ENCODE data around the gene IGFBP1.

Gene IGFBP1

DNA sequence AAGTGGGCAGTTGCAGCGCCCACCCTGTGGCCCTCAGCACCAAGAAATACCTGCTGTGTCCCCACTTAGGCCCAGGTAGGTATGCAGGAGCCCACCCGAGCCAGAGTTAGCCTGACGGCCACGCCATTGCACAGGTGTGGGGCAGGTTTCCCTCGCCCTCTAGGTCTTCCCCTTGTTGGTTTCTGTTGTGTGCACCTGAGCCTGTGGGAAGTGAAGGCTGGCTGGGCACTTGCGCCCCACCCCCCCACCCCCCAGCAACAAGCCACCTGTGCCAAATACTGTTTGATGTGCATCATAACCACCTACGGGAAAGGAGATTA lies 15.3 kb upstream of the IGFBP1 start, which contains the start of gene CCDC201:
Gene CCDC201, minus strand, starts transcription at position 48 of the 320 bp plus-strand sequence. CDS start 75 bp downstream, outside the sequence.
- Mint-ChIP-seq H3K4me1 (ENCODE audit: low read depth) (no peaks in the 10 kb centered on the region), H3K27me3 (peaks cover 6% of the 10 kb centered on the region), H3K9me3 (peaks cover 5% of the 10 kb centered on the region), H3K36me3 (ENCODE audit: low read depth) (no peaks in the 10 kb centered on the region), H3K27ac (no peak within 1 kb of the TSS), H3K4me3 (no peak within 1 kb of the TSS)

DNA sequence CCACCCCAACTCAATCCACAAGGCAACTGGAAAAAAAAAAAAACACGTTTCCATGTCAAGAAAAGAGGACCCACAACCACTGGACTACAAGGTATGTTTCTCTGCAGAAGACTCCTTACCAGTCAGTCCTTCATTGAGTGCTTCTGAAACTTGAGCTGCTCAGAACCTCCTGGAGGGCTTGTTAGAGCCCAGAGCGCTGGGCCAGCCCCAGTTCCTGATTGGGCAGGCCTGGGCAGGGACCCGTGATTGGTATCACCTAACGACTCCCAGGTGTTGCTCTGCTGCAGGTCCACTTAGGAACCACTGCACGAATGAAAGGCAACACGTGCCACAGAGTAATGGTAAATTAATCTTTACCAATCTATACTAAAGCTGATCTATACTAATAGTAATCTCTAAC lies 14.9 kb upstream of the IGFBP1 start:
- Mint-ChIP-seq H3K4me1 (ENCODE audit: low read depth) (no peaks in the 10 kb centered on the region), H3K4me3 (no peak overlapping the region), H3K36me3 (ENCODE audit: low read depth) (no peaks in the 10 kb centered on the region), H3K27ac (no peak overlapping the region), H3K27me3 (peaks cover 6% of the 10 kb centered on the region), H3K9me3 (peaks cover 9% of the 10 kb centered on the region)

DNA sequence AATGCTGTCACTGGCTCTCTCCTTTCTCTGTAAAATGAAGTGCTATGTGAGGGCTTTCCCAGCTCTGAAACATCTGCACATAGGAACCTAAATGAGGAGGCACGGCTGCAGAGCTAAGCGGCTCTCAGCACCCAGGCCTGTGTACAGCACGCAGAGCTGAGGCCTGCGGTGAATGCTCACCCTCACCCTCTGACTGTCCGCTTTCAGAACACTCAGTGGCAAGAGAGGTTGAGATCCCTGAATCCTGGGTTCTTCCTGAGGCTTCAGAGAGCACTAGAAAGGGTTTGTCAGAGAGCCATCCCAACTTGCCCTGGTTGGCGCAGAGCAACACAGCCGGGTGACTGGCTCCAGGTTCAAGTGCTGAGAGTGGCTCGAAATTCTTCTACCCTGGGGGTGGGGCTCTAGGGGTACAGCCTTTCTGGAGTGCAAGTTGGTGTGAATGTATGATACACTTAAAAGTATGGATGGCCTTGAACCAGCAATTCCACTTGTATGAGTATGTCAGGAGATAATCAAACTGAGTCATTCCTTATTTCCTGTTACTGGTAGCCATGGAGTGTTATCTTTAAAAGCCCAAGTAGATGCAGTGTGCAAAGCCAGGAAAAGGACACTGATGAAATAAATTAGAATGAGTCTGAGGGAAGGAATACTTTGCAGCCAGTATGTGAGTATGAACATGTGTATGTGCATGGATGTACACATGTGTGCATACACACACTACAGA lies 13.7 kb upstream of the IGFBP1 start:
- Mint-ChIP-seq H3K36me3 (ENCODE audit: low read depth) (no peaks in the 10 kb centered on the region), H3K27me3 (no peaks in the 10 kb centered on the region), H3K4me3 (no peak overlapping the region), H3K4me1 (ENCODE audit: low read depth) (no peaks in the 10 kb centered on the region), H3K9me3 (peaks cover 9% of the 10 kb centered on the region), H3K27ac (no peak overlapping the region)

DNA sequence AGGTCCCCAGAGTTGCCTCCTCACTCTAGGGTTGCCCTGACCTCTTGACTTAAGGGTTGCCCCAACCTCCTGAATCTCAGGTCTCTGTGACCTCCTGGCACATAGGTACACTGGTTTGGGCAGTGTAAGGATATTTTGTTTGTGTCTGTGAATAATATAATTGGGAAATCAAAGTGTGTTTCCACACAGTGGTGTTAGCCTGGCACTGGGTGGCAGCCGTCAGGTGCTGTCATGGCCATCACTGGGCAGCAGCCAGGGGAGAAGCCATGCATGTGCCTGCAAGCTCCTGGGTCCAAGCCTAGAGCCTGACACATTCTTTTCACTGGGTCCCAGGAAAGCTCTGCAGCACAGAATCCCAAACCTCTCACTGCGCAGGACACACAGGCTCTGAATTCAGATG lies 11.8 kb upstream of the IGFBP1 start:
- Mint-ChIP-seq H3K4me1 (ENCODE audit: low read depth) (no peaks in the 10 kb centered on the region), H3K27me3 (no peaks in the 10 kb centered on the region), H3K4me3 (no peak overlapping the region), H3K27ac (no peak overlapping the region), H3K9me3 (peaks cover 9% of the 10 kb centered on the region), H3K36me3 (ENCODE audit: low read depth) (no peaks in the 10 kb centered on the region)

DNA sequence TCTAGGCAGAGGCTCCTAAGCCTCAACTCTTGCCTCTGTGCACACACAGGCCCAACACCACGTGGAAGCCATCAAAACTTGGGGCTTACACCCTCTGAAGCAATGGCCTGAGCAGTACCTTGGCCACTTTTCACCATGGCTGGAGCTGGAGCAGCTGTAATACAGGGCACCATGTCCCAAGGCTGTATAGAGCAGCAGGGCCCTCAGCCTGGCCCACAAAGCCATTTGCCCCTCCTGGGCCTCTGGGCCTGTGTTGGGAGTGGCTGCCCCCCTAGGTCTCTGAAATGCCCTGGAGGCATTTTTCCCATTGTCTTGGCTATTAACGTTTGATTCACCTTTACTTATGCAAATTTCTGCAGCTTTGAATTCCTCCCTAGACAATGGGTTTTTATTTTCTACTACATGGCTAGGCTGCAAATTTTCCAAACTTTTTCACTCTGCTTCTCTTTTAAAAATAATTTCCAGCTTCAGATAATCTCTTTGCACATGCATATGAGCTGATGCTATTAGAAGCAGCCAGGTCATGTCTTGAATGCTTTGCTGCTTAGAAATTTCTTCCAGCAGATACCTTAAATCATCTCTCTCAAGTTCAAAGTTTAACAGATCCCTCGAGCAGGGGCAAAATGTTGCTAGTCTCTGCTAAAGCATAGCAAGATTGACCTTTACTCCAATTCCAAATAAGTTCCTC lies 9.7 kb upstream of the IGFBP1 start:
- Mint-ChIP-seq H3K4me3 (no peak overlapping the region), H3K27ac (no peak overlapping the region), H3K36me3 (ENCODE audit: low read depth) (no peaks in the 10 kb centered on the region), H3K9me3 (peaks cover 9% of the 10 kb centered on the region), H3K27me3 (no peaks in the 10 kb centered on the region), H3K4me1 (ENCODE audit: low read depth) (no peaks in the 10 kb centered on the region)

- H3K4me3 Mint-ChIP-seq = no peak overlapping the region
- peaks cover 9% of the 10 kb centered on the region for H3K9me3 Mint-ChIP-seq
- H3K36me3 Mint-ChIP-seq (ENCODE audit: low read depth) = no peaks in the 10 kb centered on the region
- no peak overlapping the region for H3K27ac Mint-ChIP-seq
- no peaks in the 10 kb centered on the region for H3K4me1 Mint-ChIP-seq (ENCODE audit: low read depth)
- peaks cover 7% of the 10 kb centered on the region for H3K27me3 Mint-ChIP-seq
Measured at GRCh38 chr7:45880433-45880860, 7.8 kb upstream of the IGFBP1 start.

- Mint-ChIP-seq H3K36me3 (ENCODE audit: low read depth) (no peaks in the 10 kb centered on the region), H3K9me3 (peaks cover 9% of the 10 kb centered on the region), H3K4me1 (ENCODE audit: low read depth) (no peaks in the 10 kb centered on the region), H3K4me3 (no peak overlapping the region), H3K27me3 (peaks cover 8% of the 10 kb centered on the region), H3K27ac (no peak overlapping the region)
Measured at GRCh38 chr7:45881280-45881758, 7.0 kb upstream of the IGFBP1 start.

- Mint-ChIP-seq H3K27me3 (peaks cover 14% of the 10 kb centered on the region), H3K4me3 (no peak overlapping the region)
Measured at GRCh38 chr7:45881759-45882464, 6.4 kb upstream of the IGFBP1 start.

GRCh38 chr7:45882465-45882810 lies 5.8 kb upstream of the IGFBP1 start:
- Mint-ChIP-seq H3K4me3 (no peak overlapping the region), H3K27me3 (peaks cover 18% of the 10 kb centered on the region), H3K9me3 (peaks cover 9% of the 10 kb centered on the region), H3K27ac (no peak overlapping the region), H3K36me3 (ENCODE audit: low read depth) (no peaks in the 10 kb centered on the region), H3K4me1 (ENCODE audit: low read depth) (no peaks in the 10 kb centered on the region)

More at GRCh38 chr7:45881759-45882464, 6.4 kb upstream of the IGFBP1 start:
- Mint-ChIP-seq H3K27ac (no peak overlapping the region), H3K9me3 (peaks cover 9% of the 10 kb centered on the region), H3K4me1 (ENCODE audit: low read depth) (no peaks in the 10 kb centered on the region), H3K36me3 (ENCODE audit: low read depth) (no peaks in the 10 kb centered on the region)

- Mint-ChIP-seq H3K27ac (no peak overlapping the region), H3K36me3 (ENCODE audit: low read depth) (no peaks in the 10 kb centered on the region), H3K27me3 (peaks cover 30% of the 10 kb centered on the region), H3K4me1 (ENCODE audit: low read depth) (no peaks in the 10 kb centered on the region), H3K4me3 (no peak overlapping the region), H3K9me3 (no peaks in the 10 kb centered on the region)
Measured at GRCh38 chr7:45884136-45884535, 4.2 kb upstream of the IGFBP1 start.

- Mint-ChIP-seq H3K9me3 (no peaks in the 10 kb centered on the region), H3K36me3 (ENCODE audit: low read depth) (no peaks in the 10 kb centered on the region), H3K27me3 (peaks cover 37% of the 10 kb centered on the region), H3K4me3 (no peak overlapping the region), H3K4me1 (ENCODE audit: low read depth) (no peaks in the 10 kb centered on the region), H3K27ac (no peak overlapping the region)
Measured at GRCh38 chr7:45885264-45885882, 2.9 kb upstream of the IGFBP1 start.

DNA sequence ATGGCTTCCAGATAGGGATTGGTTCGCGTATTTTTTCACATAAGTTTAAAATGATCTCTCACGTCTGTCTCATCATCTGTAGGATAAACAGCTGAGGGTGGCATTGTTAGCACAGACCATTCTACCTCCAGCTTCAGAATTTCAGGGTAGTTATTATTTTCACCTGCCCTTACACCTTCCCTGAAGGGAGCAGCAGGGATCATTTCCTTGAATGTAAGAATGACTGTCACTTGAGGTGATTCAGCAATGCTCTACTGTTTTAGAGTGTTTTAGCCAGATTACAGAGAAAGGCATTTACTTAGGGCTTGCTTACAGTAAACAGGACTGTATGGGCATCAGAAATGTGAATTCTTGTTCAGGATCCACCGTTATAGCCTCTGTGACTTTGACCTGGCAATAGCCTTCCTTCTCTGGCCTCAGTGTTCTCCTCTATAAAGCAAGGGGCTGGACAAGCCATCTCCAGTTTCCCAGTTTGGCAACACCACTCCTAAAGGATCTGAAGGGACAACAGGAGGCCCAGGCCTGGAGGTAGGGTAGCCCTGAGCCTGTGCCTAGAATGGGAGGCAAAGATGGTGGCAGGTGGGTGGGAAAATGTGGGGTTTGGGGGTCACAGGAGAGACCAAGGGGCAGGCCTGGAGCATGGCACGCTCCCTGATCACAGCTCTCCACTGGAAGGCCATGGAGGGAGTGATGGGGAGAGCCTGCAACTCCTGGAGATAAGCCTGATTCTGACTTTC lies 1.2 kb upstream of the IGFBP1 start:
- Mint-ChIP-seq H3K27ac (no peak overlapping the region), H3K36me3 (ENCODE audit: low read depth) (no peaks in the 10 kb centered on the region), H3K4me3 (no peak overlapping the region), H3K27me3 (peaks cover 48% of the 10 kb centered on the region), H3K9me3 (no peaks in the 10 kb centered on the region), H3K4me1 (ENCODE audit: low read depth) (no peaks in the 10 kb centered on the region)

GRCh38 chr7:45888993-45889366 lies 692 bp downstream of the IGFBP1 start:
- Mint-ChIP-seq H3K27ac (no peak overlapping the region), H3K4me3 (no peak overlapping the region), H3K4me1 (ENCODE audit: low read depth) (no peaks in the 10 kb centered on the region), H3K9me3 (no peaks in the 10 kb centered on the region), H3K27me3 (peaks cover 58% of the 10 kb centered on the region), H3K36me3 (ENCODE audit: low read depth) (no peaks in the 10 kb centered on the region)

DNA sequence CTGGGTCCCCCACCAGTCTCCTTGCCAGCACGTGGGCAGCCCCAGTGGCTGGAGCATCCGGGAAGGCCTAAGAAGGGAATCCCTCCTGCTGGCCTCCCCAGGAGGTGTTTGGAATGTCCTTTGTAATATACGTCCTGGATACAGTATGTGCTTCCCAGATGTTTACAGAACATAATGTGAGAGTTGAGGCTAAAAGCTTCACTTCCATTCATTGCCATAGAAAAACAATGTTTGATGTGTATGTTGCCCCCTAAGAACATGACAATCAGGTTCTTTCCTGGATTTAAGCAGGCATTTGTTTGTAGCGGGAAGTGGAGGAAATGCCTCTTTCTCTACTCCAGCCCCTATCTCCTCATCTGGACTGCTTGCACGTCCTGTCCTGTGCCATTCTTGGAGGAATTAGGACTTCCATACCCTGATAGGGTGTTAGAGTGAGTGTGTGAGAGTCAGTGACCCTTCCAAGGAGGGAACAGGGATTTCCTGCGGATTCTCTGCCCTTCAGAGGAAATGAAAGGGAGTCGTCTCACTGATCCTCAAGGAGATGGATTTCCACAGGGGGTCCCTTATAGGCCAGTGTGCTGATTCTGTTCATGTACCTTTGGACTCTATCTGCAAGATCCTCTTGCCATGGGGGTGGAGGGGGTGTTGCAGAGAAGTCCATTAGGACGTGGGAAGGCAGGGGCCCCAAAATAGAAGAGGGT lies 1.2 kb downstream of the IGFBP1 start:
- Mint-ChIP-seq H3K36me3 (ENCODE audit: low read depth) (no peaks in the 10 kb centered on the region), H3K27ac (no peak overlapping the region), H3K4me3 (no peak overlapping the region), H3K9me3 (no peaks in the 10 kb centered on the region), H3K4me1 (ENCODE audit: low read depth) (no peaks in the 10 kb centered on the region), H3K27me3 (peaks cover 64% of the 10 kb centered on the region)

All from stimulated activated naive CD8-positive, alpha-beta T cell treated with anti-CD3 and anti-CD28 coated beads, Interleukin-15, Interleukin-2, amounts not matched to agents 100 ng/mL and 50 ng/mL, for 24 hours (primary cell).